Astrocyte (in vitro differentiated cells and primary cell): ENCODE results near the gene RPL39L. TPM values are rescaled to one million over a fixed set of nuclear protein-coding genes. Genes with fewer than 3 reads are reported as not detected.

ENCODE experiments used
- DNase-seq: peaks from one replicate; pipeline ENCODE4 v3.0.0-alpha.2; 2010; ENCODE audit warnings: low read depth
- FAIRE-seq: peaks from 2 replicates; lab custom pipeline; 2011; peaks lifted over from hg19 to GRCh38; lab: Jason Lieb, UNC
- H2AFZ ChIP-seq: 2 replicates; pipeline ENCODE4 v1.6.0; 2012; ENCODE audit warnings: low read depth, low read length, inconsistent platforms
- H3K27ac ChIP-seq: 2 replicates; pipeline ENCODE4 v1.5.1; 2011; ENCODE audit warnings: low read depth, low read length, inconsistent platforms
- H3K27me3 ChIP-seq: 2 replicates; pipeline ENCODE4 v1.6.0; 2011; ENCODE audit warnings: low read length, inconsistent platforms; ENCODE audit not compliant: insufficient read depth
- H3K36me3 ChIP-seq: 2 replicates; pipeline ENCODE4 v1.5.1; 2011; ENCODE audit warnings: low read length, inconsistent platforms; ENCODE audit not compliant: insufficient read depth
- H3K4me1 ChIP-seq: 2 replicates; pipeline ENCODE4 v1.5.1; 2011; ENCODE audit warnings: low read length, inconsistent platforms; ENCODE audit not compliant: insufficient read depth
- H3K4me2 ChIP-seq: 2 replicates; pipeline ENCODE4 v1.6.0; 2012; ENCODE audit warnings: low read length, inconsistent platforms
- H3K4me3 ChIP-seq: 2 replicates; pipeline ENCODE4 v1.5.1; 2011; ENCODE audit warnings: low read depth, mild to moderate bottlenecking, low read length, inconsistent platforms; ENCODE audit not compliant: insufficient read depth
- H3K79me2 ChIP-seq: 2 replicates; pipeline ENCODE4 v1.6.0; 2012; ENCODE audit warnings: mild to moderate bottlenecking, low read length, inconsistent platforms; ENCODE audit not compliant: insufficient read depth
- H3K9ac ChIP-seq: 2 replicates; pipeline ENCODE4 v1.6.0; 2012; ENCODE audit warnings: mild to moderate bottlenecking, low read length, inconsistent platforms
- H3K9me3 ChIP-seq: 2 replicates; pipeline ENCODE4 v1.5.1; 2012; ENCODE audit warnings: low read depth, mild to moderate bottlenecking, low read length, inconsistent platforms; ENCODE audit not compliant: insufficient read depth
- H4K20me1 ChIP-seq: 2 replicates; pipeline ENCODE4 v1.6.0; 2012; ENCODE audit warnings: low read length, inconsistent platforms; ENCODE audit not compliant: insufficient read depth
- H3K27ac Mint-ChIP-seq: one replicate; pipeline ENCODE4 v1.8.0; 2021; ENCODE audit warnings: mild to moderate bottlenecking, mixed read lengths; ENCODE audit not compliant: unreplicated experiment
- H3K27me3 Mint-ChIP-seq: one replicate; pipeline ENCODE4 v1.8.0; 2021; ENCODE audit warnings: low read depth, mixed read lengths; ENCODE audit not compliant: unreplicated experiment
- H3K36me3 Mint-ChIP-seq: one replicate; pipeline ENCODE4 v1.8.0; 2021; ENCODE audit warnings: low read depth, mixed read lengths; ENCODE audit not compliant: unreplicated experiment
- H3K4me1 Mint-ChIP-seq: one replicate; pipeline ENCODE4 v1.8.0; 2021; ENCODE audit warnings: low read depth, mixed read lengths; ENCODE audit not compliant: unreplicated experiment
- H3K4me3 Mint-ChIP-seq: one replicate; pipeline ENCODE4 v1.8.0; 2021; ENCODE audit warnings: mild to moderate bottlenecking, moderate library complexity, mixed read lengths; ENCODE audit not compliant: unreplicated experiment
- H3K9me3 Mint-ChIP-seq: one replicate; pipeline ENCODE4 v1.8.0; 2021; ENCODE audit warnings: mild to moderate bottlenecking, mixed read lengths; ENCODE audit not compliant: unreplicated experiment
- CTCF ChIP-seq: IDR thresholded peaks from 2 replicates; pipeline ENCODE4 v1.5.1; 2011; ENCODE audit warnings: low read depth, mild to moderate bottlenecking, inconsistent platforms, low read length, moderate library complexity; ENCODE audit not compliant: insufficient read depth
- EZH2 ChIP-seq: IDR thresholded peaks from 2 replicates; pipeline ENCODE4 v1.6.1; 2012; ENCODE audit warnings: mild to moderate bottlenecking, low read length, inconsistent platforms; ENCODE audit not compliant: insufficient read depth
- total RNA-seq: library from RNA; stranded (reverse); gene quantifications from 2 replicates; pipeline ENCODE4 v1.2.1, GENCODE V29; 2021

The RPL39L gene
- total RNA-seq, 1 donor from 2014 or later, result 6.5 TPM

- Mint-ChIP-seq H3K9me3 (no peaks in the 10 kb centered on the region), H3K27me3 (peaks cover 7% of the 10 kb centered on the region), H3K27ac (peak overlapping the region; percentile 19), H3K36me3 (no peaks in the 10 kb centered on the region), H3K4me3 (no peak overlapping the region), H3K4me1 (peaks cover 34% of the 10 kb centered on the region)
- FAIRE-seq, result no peak
- TF ChIP-seq EZH2, result no peak
- TF ChIP-seq CTCF, result no peak
- Histone ChIP-seq H4K20me1 (no peaks in the 10 kb centered on the region), H3K4me3 (no peak overlapping the region), H3K4me2 (no peak overlapping the region), H3K27me3 (no peaks in the 10 kb centered on the region), H3K9ac (no peak overlapping the region), H3K9me3 (no peaks in the 10 kb centered on the region), H3K4me1 (peaks cover 12% of the 10 kb centered on the region), H2AFZ (no peak overlapping the region), H3K27ac (no peak overlapping the region), H3K36me3 (no peaks in the 10 kb centered on the region), H3K79me2 (no peaks in the 10 kb centered on the region)
- no peak for DNase-seq
Observed at GRCh38 chr3:187183903-187184302, 44.6 kb upstream of the RPL39L start.

GRCh38 chr3:187183210-187183862 lies 44.0 kb upstream of the RPL39L start:
- Histone ChIP-seq H3K27ac (no peak overlapping the region), H3K4me3 (no peak overlapping the region), H3K79me2 (no peaks in the 10 kb centered on the region), H3K36me3 (no peaks in the 10 kb centered on the region), H3K27me3 (no peaks in the 10 kb centered on the region), H3K4me2 (no peak overlapping the region), H4K20me1 (no peaks in the 10 kb centered on the region), H3K9me3 (no peaks in the 10 kb centered on the region), H3K9ac (no peak overlapping the region), H3K4me1 (peaks cover 12% of the 10 kb centered on the region), H2AFZ (peak overlapping the region; percentile 8)
- H3K4me3 Mint-ChIP-seq, result no peak overlapping the region
- no peaks in the 10 kb centered on the region for H3K9me3 Mint-ChIP-seq
- peak overlapping the region; percentile 19 for H3K27ac Mint-ChIP-seq
- no peaks in the 10 kb centered on the region for H3K36me3 Mint-ChIP-seq
- no peak for TF ChIP-seq EZH2
- no peak for TF ChIP-seq CTCF
- no peak for FAIRE-seq
- peaks cover 34% of the 10 kb centered on the region for H3K4me1 Mint-ChIP-seq
- DNase-seq, result peak; percentile 54
- peaks cover 7% of the 10 kb centered on the region for H3K27me3 Mint-ChIP-seq

- peak overlapping the region; percentile 41 for H3K27ac Mint-ChIP-seq
- Histone ChIP-seq H3K4me1 (peaks cover 5% of the 10 kb centered on the region), H3K79me2 (no peaks in the 10 kb centered on the region), H3K27me3 (no peaks in the 10 kb centered on the region), H3K9ac (no peak overlapping the region), H3K27ac (no peak overlapping the region), H4K20me1 (no peaks in the 10 kb centered on the region), H2AFZ (no peak overlapping the region), H3K4me3 (no peak overlapping the region), H3K36me3 (no peaks in the 10 kb centered on the region), H3K4me2 (no peak overlapping the region), H3K9me3 (no peaks in the 10 kb centered on the region)
- no peaks in the 10 kb centered on the region for H3K9me3 Mint-ChIP-seq
- no peaks in the 10 kb centered on the region for H3K36me3 Mint-ChIP-seq
- H3K4me1 Mint-ChIP-seq, result peaks cover 24% of the 10 kb centered on the region
- FAIRE-seq (no peak), DNase-seq (no peak)
- H3K27me3 Mint-ChIP-seq, result peaks cover 7% of the 10 kb centered on the region
- no peak overlapping the region for H3K4me3 Mint-ChIP-seq
- TF ChIP-seq EZH2 (no peak), CTCF (no peak)
Observed at GRCh38 chr3:187181454-187182170, 42.3 kb upstream of the RPL39L start.
